CD4-positive, CD25-positive, alpha-beta regulatory T cell (primary cell): ENCODE measurements around the gene AUTS2. TPM values are rescaled to one million over a fixed set of nuclear protein-coding genes. Genes with fewer than 3 reads are reported as not detected.
A peak's percentile ranks its signal among the peaks of the same experiment; 100 is the strongest.

ENCODE experiments used
- ATAC-seq, 2 donors: fragments of 150-1000 bp; cut with Tn5 transposase; one replicate each; pipeline ENCODE4 v1.10.0; 2021; ENCODE audit warnings: low read depth in 2 of 2, moderate number of reproducible peaks in 2 of 2, moderate library complexity in 1 of 2
- DNase-seq, 3 donors: peaks; one replicate each; pipeline versions ENCODE4 v3.0.0 to v3.0.0-alpha.2; 2012 to 2022; ENCODE audit warnings: mixed read lengths in 1 of 3
- H3K27ac ChIP-seq: one replicate; pipeline ENCODE4 v1.7.0; 2013; ENCODE audit warnings: mild to moderate bottlenecking, low read length; ENCODE audit not compliant: insufficient read depth, poor library complexity, severe bottlenecking
- H3K27me3 ChIP-seq: one replicate; pipeline ENCODE4 v1.7.0; 2013; ENCODE audit warnings: low read length; ENCODE audit not compliant: control insufficient read depth, insufficient read depth
- H3K36me3 ChIP-seq: one replicate; pipeline ENCODE4 v1.7.0; 2013; ENCODE audit warnings: mild to moderate bottlenecking, low read length, moderate library complexity; ENCODE audit not compliant: control insufficient read depth, insufficient read depth
- H3K4me1 ChIP-seq: 2 replicates; pipeline ENCODE4 v1.7.0; 2013; ENCODE audit warnings: mild to moderate bottlenecking, low read length; ENCODE audit not compliant: insufficient read depth, control insufficient read depth, poor library complexity, severe bottlenecking
- H3K4me3 ChIP-seq: one replicate; pipeline ENCODE4 v1.7.0; 2013; ENCODE audit warnings: low read depth, mild to moderate bottlenecking, low read length, moderate library complexity
- H3K9me3 ChIP-seq, 2 experiments: 1 replicate in 1 of 2; 2 replicates in 1 of 2; pipeline ENCODE4 v1.7.0; 2013; ENCODE audit warnings: low read length in 2 of 2, mild to moderate bottlenecking in 1 of 2, moderate library complexity in 1 of 2; ENCODE audit not compliant: control insufficient read depth in 2 of 2
- H3K27ac Mint-ChIP-seq, 3 donors: one replicate each; pipeline ENCODE4 v1.8.0; 2020 to 2022; ENCODE audit warnings: mild to moderate bottlenecking in 3 of 3, mixed read lengths in 3 of 3, moderate library complexity in 2 of 3
- H3K27me3 Mint-ChIP-seq: one replicate; pipeline ENCODE4 v1.8.0; 2022; ENCODE audit warnings: mild to moderate bottlenecking, mixed read lengths
- H3K36me3 Mint-ChIP-seq: one replicate; pipeline ENCODE4 v1.8.0; 2020; ENCODE audit warnings: mixed read lengths
- H3K4me1 Mint-ChIP-seq, 4 donors: one replicate each; pipeline ENCODE4 v1.8.0; 2020 to 2022; ENCODE audit warnings: mixed read lengths in 4 of 4, mild to moderate bottlenecking in 1 of 4
- H3K4me3 Mint-ChIP-seq, 4 donors: one replicate each; pipeline ENCODE4 v1.8.0; 2020 to 2022; ENCODE audit warnings: mild to moderate bottlenecking in 4 of 4, mixed read lengths in 4 of 4, moderate library complexity in 3 of 4
- H3K9me3 Mint-ChIP-seq, 7 donors: one replicate each; pipeline ENCODE4 v1.8.0; 2020 to 2022; ENCODE audit warnings: mixed read lengths in 7 of 7, mild to moderate bottlenecking in 3 of 7, moderate library complexity in 2 of 7
- polyA plus RNA-seq, 4 donors: library from polyadenylated mRNA; unstranded; fragments of 300-500 nt; fragmentation: Illumina TruSeq; gene quantifications; one replicate each; pipeline ENCODE4 v1.2.3, GENCODE V29; 2021
- total RNA-seq: library from RNA; stranded (reverse); gene quantifications from one replicate; pipeline ENCODE4 v1.2.3, GENCODE V29; 2022

AUTS2 gene
- total and polyA plus RNA-seq, 5 donors from 2014 or later, result 0.47 to 32.4 (median 0.74) TPM

- Histone ChIP-seq H3K9me3 (no peaks in the 10 kb centered on the region), H3K4me1 (peaks cover 18% of the 10 kb centered on the region), H3K36me3 (no peaks in the 10 kb centered on the region), H3K27me3 (peaks cover 15% of the 10 kb centered on the region), H3K27ac (no peak overlapping the region), H3K4me3 (no peak overlapping the region)
- Mint-ChIP-seq H3K36me3 (no peaks in the 10 kb centered on the region), H3K9me3 (peaks cover 0 to 4% (median 2%) of the 10 kb centered on the region in 7 donors), H3K4me1 (peaks cover 0 to 16% (median 4%) of the 10 kb centered on the region in 4 donors), H3K4me3 (peak overlapping the region in 2 of 4 donors; percentile 15 to 85), H3K27me3 (peaks cover 31% of the 10 kb centered on the region), H3K27ac (no peak overlapping the region)
- DNase-seq, result no peak
- no peak for ATAC-seq
These were observed 2.2 kb upstream of the AUTS2 start for GRCh38 chr7:69596056-69596455.

GRCh38 chr7:69596723-69597277, 1.5 kb upstream of the AUTS2 start:
- Mint-ChIP-seq H3K4me1 (peaks cover 0 to 16% (median 4%) of the 10 kb centered on the region in 4 donors), H3K9me3 (peaks cover 0 to 4% (median 2%) of the 10 kb centered on the region in 7 donors), H3K36me3 (no peaks in the 10 kb centered on the region), H3K27me3 (peaks cover 30% of the 10 kb centered on the region), H3K27ac (peak overlapping the region in 1 of 3 donors; percentile 23), H3K4me3 (peak overlapping the region; percentile 71 to 89 (median 83))
- Histone ChIP-seq H3K27ac (no peak overlapping the region), H3K36me3 (no peaks in the 10 kb centered on the region), H3K4me1 (peaks cover 18% of the 10 kb centered on the region), H3K9me3 (no peaks in the 10 kb centered on the region), H3K4me3 (no peak overlapping the region), H3K27me3 (peaks cover 23% of the 10 kb centered on the region)
- DNase-seq (no peak), ATAC-seq (no peak)

- no peak for ATAC-seq
These were observed 798 bp upstream of the AUTS2 start for GRCh38 chr7:69597278-69598076.

DNA sequence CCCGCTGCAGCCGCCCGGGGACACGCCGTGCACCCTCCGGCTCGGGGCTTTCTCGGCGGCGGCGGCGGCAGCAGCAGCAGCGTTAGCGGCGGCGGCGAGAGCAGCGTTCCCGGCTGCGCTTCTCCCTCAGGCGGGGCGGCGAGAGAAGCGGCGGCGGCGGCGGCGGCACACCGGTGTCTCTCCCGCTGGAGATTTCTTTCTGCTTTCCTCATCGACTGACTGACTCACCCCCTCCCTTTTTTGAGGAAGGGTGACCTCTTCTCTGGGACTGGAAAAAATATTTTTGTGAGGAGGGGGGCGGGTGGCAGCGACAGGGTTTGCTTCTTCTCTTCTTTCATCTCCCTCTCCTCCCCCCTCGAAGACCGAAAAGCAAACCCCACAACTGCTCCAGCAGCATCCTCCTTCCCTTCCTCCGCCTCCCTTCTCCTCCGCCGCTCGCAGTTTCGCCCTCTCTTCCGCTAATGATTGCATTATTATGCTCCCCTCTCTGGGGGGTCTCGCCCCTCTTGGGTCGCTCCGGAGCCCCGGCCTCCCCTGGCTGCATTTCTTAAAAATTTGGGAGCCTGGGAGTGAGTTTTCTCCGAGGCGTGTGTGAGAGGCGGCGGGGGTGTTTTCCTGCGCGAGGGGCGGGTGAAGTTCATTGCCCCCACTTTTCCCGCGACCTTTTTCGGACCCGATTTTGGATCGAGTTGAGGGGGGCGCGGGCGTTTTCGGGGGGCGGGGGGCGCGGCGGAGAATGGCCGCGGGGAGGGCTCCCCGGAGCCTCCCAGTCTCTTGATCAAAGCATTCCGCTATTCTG, 411 bp downstream of the AUTS2 start:
- DNase-seq (no peak), ATAC-seq (no peak)
- Mint-ChIP-seq H3K27me3 (peaks cover 25% of the 10 kb centered on the region), H3K4me3 (peak overlapping the region in 3 of 4 donors; percentile 58 to 83 (median 73)), H3K9me3 (peaks cover 0 to 4% (median under 1%) of the 10 kb centered on the region in 7 donors), H3K27ac (no peak overlapping the region), H3K4me1 (peaks cover 0 to 16% (median 4%) of the 10 kb centered on the region in 4 donors), H3K36me3 (no peaks in the 10 kb centered on the region)
- Histone ChIP-seq H3K36me3 (no peaks in the 10 kb centered on the region), H3K27ac (no peak overlapping the region), H3K4me3 (no peak overlapping the region), H3K9me3 (peaks cover 0 to 2% of the 10 kb centered on the region in 2 experiments), H3K27me3 (peaks cover 23% of the 10 kb centered on the region), H3K4me1 (peaks cover 18% of the 10 kb centered on the region)

More at GRCh38 chr7:69597278-69598076, 798 bp upstream of the AUTS2 start:
- Histone ChIP-seq H3K9me3 (peaks cover 0 to 2% of the 10 kb centered on the region in 2 experiments), H3K27me3 (peaks cover 23% of the 10 kb centered on the region), H3K36me3 (no peaks in the 10 kb centered on the region), H3K27ac (no peak overlapping the region), H3K4me1 (peaks cover 18% of the 10 kb centered on the region), H3K4me3 (no peak overlapping the region)
- Mint-ChIP-seq H3K4me3 (peak overlapping the region; percentile 71 to 89 (median 83)), H3K27ac (no peak overlapping the region), H3K9me3 (peaks cover 0 to 4% (median 2%) of the 10 kb centered on the region in 7 donors), H3K36me3 (no peaks in the 10 kb centered on the region), H3K4me1 (peaks cover 0 to 16% (median 4%) of the 10 kb centered on the region in 4 donors), H3K27me3 (peaks cover 30% of the 10 kb centered on the region)
- no peak for DNase-seq

- H3K27ac Mint-ChIP-seq, result no peak overlapping the region
- Histone ChIP-seq H3K9me3 (peaks cover 0 to 2% of the 10 kb centered on the region in 2 experiments), H3K4me3 (no peak overlapping the region), H3K36me3 (no peaks in the 10 kb centered on the region), H3K4me1 (peaks cover 18% of the 10 kb centered on the region), H3K27ac (no peak overlapping the region), H3K27me3 (peaks cover 23% of the 10 kb centered on the region)
- H3K36me3 Mint-ChIP-seq, result no peaks in the 10 kb centered on the region
- peaks cover 23% of the 10 kb centered on the region for H3K27me3 Mint-ChIP-seq
- ATAC-seq, result no peak
- H3K9me3 Mint-ChIP-seq, result peaks cover 0 to 4% (median 0%) of the 10 kb centered on the region in 7 donors
- no peak for DNase-seq
- H3K4me1 Mint-ChIP-seq, result peaks cover 0 to 16% (median 4%) of the 10 kb centered on the region in 4 donors
- peak overlapping the region in 3 of 4 donors; percentile 32 to 83 (median 73) for H3K4me3 Mint-ChIP-seq
These were observed 1.1 kb downstream of the AUTS2 start for GRCh38 chr7:69599286-69599954.

DNA sequence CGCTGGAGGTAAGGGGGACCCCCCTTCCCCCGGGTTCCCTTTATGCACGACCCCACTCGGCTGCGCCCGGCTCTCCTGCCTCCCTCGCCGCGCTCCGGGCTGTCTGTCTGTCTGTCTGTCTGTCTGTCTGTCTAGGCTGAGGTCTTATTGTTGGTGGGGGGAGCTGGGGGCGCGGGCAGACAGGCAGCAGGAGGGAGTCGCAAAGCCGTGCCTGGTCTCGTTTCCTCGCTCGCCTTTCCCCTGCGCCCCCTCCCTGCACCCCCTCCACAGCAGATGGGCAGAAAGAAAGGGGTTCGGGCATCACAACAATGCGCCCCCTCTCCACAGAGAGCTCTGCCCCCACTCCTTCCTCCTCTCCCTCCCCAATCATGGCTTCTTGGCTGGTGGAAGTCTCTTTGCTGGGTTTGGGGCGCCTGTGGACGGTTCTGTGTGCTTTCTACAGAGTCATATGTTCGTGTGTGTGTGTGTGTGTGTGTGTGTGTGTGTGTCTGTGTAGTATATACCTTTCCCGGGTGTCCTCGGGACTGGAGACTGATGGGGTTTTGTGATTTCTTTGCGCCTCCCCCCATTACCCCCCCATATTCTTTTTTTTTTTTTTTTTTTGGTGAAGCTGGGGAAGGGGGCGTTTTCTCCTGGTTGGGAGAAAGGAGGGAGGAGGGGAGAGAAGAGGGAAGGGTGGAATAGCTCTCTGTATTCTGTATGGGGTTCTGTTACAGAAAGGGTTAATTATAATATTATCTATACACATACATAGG, 1.9 kb downstream of the AUTS2 start:
- peaks cover 20% of the 10 kb centered on the region for H3K27me3 ChIP-seq
- H3K36me3 ChIP-seq, result no peaks in the 10 kb centered on the region
- Mint-ChIP-seq H3K4me3 (peak overlapping the region in 3 of 4 donors; percentile 54 to 68 (median 62)), H3K27me3 (peaks cover 23% of the 10 kb centered on the region), H3K4me1 (peaks cover 0 to 16% (median 4%) of the 10 kb centered on the region in 4 donors), H3K27ac (no peak overlapping the region), H3K36me3 (no peaks in the 10 kb centered on the region), H3K9me3 (peaks cover 0 to 4% (median 0%) of the 10 kb centered on the region in 7 donors)
- H3K27ac ChIP-seq, result no peak overlapping the region
- H3K4me1 ChIP-seq, result peaks cover 18% of the 10 kb centered on the region
- H3K4me3 ChIP-seq, result no peak overlapping the region
- peaks cover 0 to 2% of the 10 kb centered on the region in 2 experiments for H3K9me3 ChIP-seq
- DNase-seq (no peak), ATAC-seq (no peak)
